SK-N-SH (cell line): Measurements from ENCODE around the gene CST3. TPM values are rescaled to one million over a fixed set of nuclear protein-coding genes. Genes with fewer than 3 reads are reported as not detected.

Source experiments
- CTCF ChIA-PET: fragments of 300-600, 350-600 bp; formaldehyde crosslinking; extraction: SDS; loops from one replicate; lab custom pipeline; 2021; lab: Yijun Ruan, JAX
- POLR2A ChIA-PET: fragments of 350-600 bp; sonication (Branson Sonifier 250); formaldehyde crosslinking; extraction: SDS; loops from one replicate; lab custom pipeline; 2020; ENCODE audit warnings: antibody characterized with exemption, inconsistent platforms; lab: Yijun Ruan, JAX
- DNase-seq: peaks from one replicate; pipeline ENCODE4 v3.0.0; 2012
- H2AFZ ChIP-seq: fragments of 200-600 bp; sonication (generic); 2 replicates; pipeline ENCODE4 v1.8.1; 2016; ENCODE audit warnings: antibody characterized with exemption, mild to moderate bottlenecking, low read depth
- H3F3A ChIP-seq: fragments of 200-600 bp; sonication (generic); replicated peaks from 2 replicates; pipeline ENCODE3; 2016; ENCODE audit warnings: antibody characterized with exemption, mild to moderate bottlenecking; ENCODE audit not compliant: insufficient read depth
- H3K27ac ChIP-seq, 2 experiments: fragments of 200-500 bp in 1 of 2; fragments of 200-600 bp in 1 of 2; sonication (Bioruptor generic) in 1 of 2; sonication (generic), shearing (Covaris generic) in 1 of 2; 2 replicates each; pipeline versions ENCODE4 v1.5.1 to v1.6.1; 2014 to 2016; ENCODE audit warnings: low read depth in 2 of 2, inconsistent platforms in 1 of 2, low read length in 1 of 2, mild to moderate bottlenecking in 1 of 2, mixed read lengths in 1 of 2
- H3K27me3 ChIP-seq: fragments of 200-600 bp; sonication (generic), shearing (Covaris generic); 2 replicates; pipeline ENCODE4 v1.6.1; 2016; ENCODE audit warnings: mixed run types; ENCODE audit not compliant: insufficient read depth
- H3K36me3 ChIP-seq, 2 experiments: fragments of 200-500 bp in 1 of 2; fragments of 200-600 bp in 1 of 2; sonication (Bioruptor generic) in 1 of 2; sonication (generic) in 1 of 2; replicated peaks in 1 of 2; 2 replicates each; pipeline versions ENCODE3 to v1.5.1; 2014 to 2016; ENCODE audit warnings: low read length in 1 of 2, mild to moderate bottlenecking in 1 of 2; ENCODE audit not compliant: insufficient read depth in 2 of 2, control insufficient read depth in 1 of 2
- H3K4me1 ChIP-seq, 2 experiments: fragments of 200-500 bp in 1 of 2; fragments of 200-600 bp in 1 of 2; sonication (Bioruptor generic) in 1 of 2; sonication (generic), shearing (Covaris generic) in 1 of 2; 2 replicates each; pipeline versions ENCODE4 v1.5.1 to v1.6.1; 2014 to 2016; ENCODE audit warnings: low read depth in 1 of 2, low read length in 1 of 2, mixed run types in 1 of 2; ENCODE audit not compliant: insufficient read depth in 2 of 2, control insufficient read depth in 1 of 2
- H3K4me2 ChIP-seq: fragments of 200-600 bp; sonication (generic), shearing (Covaris generic); 2 replicates; pipeline ENCODE4 v1.6.1; 2017; ENCODE audit warnings: mixed run types
- H3K4me3 ChIP-seq, 2 experiments: fragments of 200-500 bp in 1 of 2; fragments of 200-600 bp in 1 of 2; sonication (Bioruptor generic) in 1 of 2; sonication (generic), shearing (Covaris generic) in 1 of 2; 2 replicates each; pipeline versions ENCODE4 v1.5.1 to v1.8.1; 2014 to 2016; ENCODE audit warnings: low read depth in 2 of 2, inconsistent platforms in 1 of 2, low read length in 1 of 2, mild to moderate bottlenecking in 1 of 2, mixed read lengths in 1 of 2, moderate library complexity in 1 of 2
- H3K79me2 ChIP-seq: fragments of 200-600 bp; sonication (generic); 2 replicates; pipeline ENCODE4 v1.8.1; 2017; ENCODE audit warnings: mild to moderate bottlenecking; ENCODE audit not compliant: insufficient read depth
- H3K9ac ChIP-seq: fragments of 200-600 bp; sonication (generic); 2 replicates; pipeline ENCODE4 v1.6.1; 2017; ENCODE audit warnings: mixed run types
- H3K9me2 ChIP-seq: fragments of 200-600 bp; sonication (generic); 2 replicates; pipeline ENCODE4 v1.6.1; 2017; ENCODE audit warnings: mixed run types
- H3K9me3 ChIP-seq: fragments of 200-600 bp; sonication (generic); 2 replicates; pipeline ENCODE4 v1.6.1; 2017; ENCODE audit warnings: mixed run types, mild to moderate bottlenecking, moderate library complexity
- H4K20me1 ChIP-seq: fragments of 200-600 bp; sonication (generic); 2 replicates; pipeline ENCODE4 v1.6.1; 2017; ENCODE audit warnings: mild to moderate bottlenecking, mixed run types; ENCODE audit not compliant: insufficient read depth
- CHD2 ChIP-seq: fragments of 150-350 bp; IDR thresholded peaks from 2 replicates; pipeline ENCODE4 v1.6.1; 2018; ENCODE audit warnings: low read length; ENCODE audit not compliant: partially characterized antibody
- CTCF ChIP-seq: fragments of 200-600 bp; sonication (generic); IDR thresholded peaks from 2 replicates; pipeline ENCODE4 v1.6.1; 2017; ENCODE audit warnings: antibody characterized with exemption, mild to moderate bottlenecking, moderate library complexity
- ELF1 ChIP-seq: IDR thresholded peaks from 2 replicates; pipeline ENCODE4 v1.4.0; 2012
- EP300 ChIP-seq, 2 experiments: IDR thresholded peaks; 2 replicates each; pipeline versions ENCODE4 v1.4.0 to v1.6.1; 2012; ENCODE audit warnings: borderline replicate concordance in 1 of 2, low read depth in 1 of 2, low read length in 1 of 2
- FOXJ3 ChIP-seq: sonication (generic); formaldehyde crosslinking; IDR thresholded peaks from 2 replicates; pipeline ENCODE4 v1.5.1; 2020; ENCODE audit warnings: mild to moderate bottlenecking, missing genetic modification reagents
- GABPA ChIP-seq: IDR thresholded peaks from 2 replicates; pipeline ENCODE4 v1.4.0; 2012; ENCODE audit warnings: low read depth, mild to moderate bottlenecking
- GATA2 ChIP-seq: sonication (generic); formaldehyde crosslinking; IDR thresholded peaks from 2 replicates; pipeline ENCODE4 v1.5.0; 2020; ENCODE audit warnings: mild to moderate bottlenecking, missing genetic modification reagents
- IRF3 ChIP-seq: fragments of 150-350 bp; IDR thresholded peaks from 2 replicates; pipeline ENCODE4 v1.6.1; 2016; ENCODE audit warnings: mild to moderate bottlenecking, low read depth, low read length
- MXI1 ChIP-seq: IDR thresholded peaks from 2 replicates; pipeline ENCODE4 v1.6.1; 2012; ENCODE audit warnings: mild to moderate bottlenecking, low read depth, low read length, improper control_type of control experiment
- PBX3 ChIP-seq: IDR thresholded peaks from 2 replicates; pipeline ENCODE4; 2012
- POLR2AphosphoS5 ChIP-seq: IDR thresholded peaks from 2 replicates; pipeline ENCODE4 v1.6.1; 2012; ENCODE audit warnings: low read depth, low read length
- RAD21 ChIP-seq: IDR thresholded peaks from 2 replicates; pipeline ENCODE4 v1.6.1; 2012; ENCODE audit warnings: mild to moderate bottlenecking, low read length
- REST ChIP-seq: IDR thresholded peaks from 2 replicates; pipeline ENCODE4 v1.6.1; 2012; ENCODE audit warnings: mild to moderate bottlenecking, low read depth, low read length, moderate library complexity
- SMC3 ChIP-seq: IDR thresholded peaks from 2 replicates; pipeline ENCODE4 v1.6.1; 2012; ENCODE audit warnings: low read depth, low read length, improper control_type of control experiment
- TAF1 ChIP-seq: IDR thresholded peaks from 2 replicates; pipeline ENCODE4 v1.6.1; 2012; ENCODE audit warnings: low read depth, mild to moderate bottlenecking, low read length, moderate library complexity, borderline replicate concordance
- TEAD4 ChIP-seq: IDR thresholded peaks from 2 replicates; pipeline ENCODE4 v1.4.0; 2012; ENCODE audit warnings: mild to moderate bottlenecking, borderline replicate concordance; ENCODE audit not compliant: insufficient read depth
- USF1 ChIP-seq: IDR thresholded peaks from 2 replicates; pipeline ENCODE4 v1.4.0; 2012; ENCODE audit warnings: low read depth, borderline replicate concordance
- WGBS: methylation state at CpG from one replicate; pipeline ENCODE4 v1.1.6; 2017; ENCODE audit warnings: low lambda C conversion rate; 5-methylcytosine and 5-hydroxymethylcytosine counted together
- polyA plus RNA-seq, 3 experiments: library from polyadenylated mRNA; depleted of rRNA; stranded (reverse); fragments of >200 nt; gene quantifications; 2 replicates each; pipeline ENCODE4 v1.2.3, GENCODE V29; 2012

Gene CST3
- polyA plus RNA-seq, 1 of the 3 experiments (the other 2 are of a cell fraction) = 428 TPM

GRCh38 chr20:23605867-23606651 is 31.7 kb downstream of the CST3 start, which contains the start of gene CST9:
Gene CST9, minus strand, starts transcription at chr20:23605917. Its CDS starts 53 bp downstream, at chr20:23605864.
- CTCF ChIA-PET = interaction anchor here (1.0 to 9.5 kb wide), 9 partner anchors 23 to 915 kb away, joined by 3 to 92 read pairs (median 4); partner anchors contain the start of genes CSTL1 and NXT1
- no peak for TF ChIP-seq GABPA
- no peak for TF ChIP-seq TEAD4
- no peak for TF ChIP-seq IRF3
- TF ChIP-seq GATA2 = no peak
- no peak for TF ChIP-seq TAF1
- no peak for TF ChIP-seq REST
- TF ChIP-seq ELF1 = no peak
- TF ChIP-seq FOXJ3 (CRISPR knock-in tag) = no peak
- H4K20me1 ChIP-seq = no peaks in the 10 kb centered on the region
- no peaks in the 10 kb centered on the region for H3K79me2 ChIP-seq
- H3F3A ChIP-seq = no peaks in the 10 kb centered on the region
- no peaks in the 10 kb centered on the region for H3K36me3 ChIP-seq
- H3K4me1 ChIP-seq = no peaks in the 10 kb centered on the region
- no peak within 1 kb of the TSS; a peak in 1 of 4 replicates for H3K4me3 ChIP-seq
- H3K27me3 ChIP-seq = peaks cover 46% of the 10 kb centered on the region; the same call in 1 of the 2 replicates
- DNase-seq = no peak
- H3K9me3 ChIP-seq = no peaks in the 10 kb centered on the region
- H3K27ac ChIP-seq = no peak within 1 kb of the TSS
- WGBS = 34% methylated on average over 15 of the region's 16 CpGs
- peak within 1 kb of the TSS; percentile 27; the same call in 1 of the 2 replicates for H2AFZ ChIP-seq
- POLR2A ChIA-PET = no interaction called here
- no peak within 1 kb of the TSS for H3K4me2 ChIP-seq
- H3K9ac ChIP-seq = no peak within 1 kb of the TSS
- no peaks in the 10 kb centered on the region for H3K9me2 ChIP-seq

GRCh38 chr20:23604306-23604705 is 33.4 kb downstream of the CST3 start:
- Histone ChIP-seq H3K79me2 (no peaks in the 10 kb centered on the region), H3K4me1 (no peaks in the 10 kb centered on the region), H4K20me1 (no peaks in the 10 kb centered on the region), H3K9me2 (no peaks in the 10 kb centered on the region), H3F3A (no peaks in the 10 kb centered on the region), H3K27ac (no peak overlapping the region), H3K27me3 (peaks cover 39% of the 10 kb centered on the region; the same call in 1 of the 2 replicates), H3K9me3 (no peaks in the 10 kb centered on the region), H3K9ac (no peak overlapping the region), H2AFZ (no peak overlapping the region), H3K4me2 (no peak overlapping the region), H3K4me3 (no peak overlapping the region), H3K36me3 (no peaks in the 10 kb centered on the region)
- POLR2A ChIA-PET = no interaction called here
- 24% methylated on average over 1 of the region's 1 CpG for WGBS
- CTCF ChIA-PET = interaction anchor here (1.6 to 9.5 kb wide), 2 partner anchors 157 to 162 kb away, joined by 4 to 92 read pairs; no protein-coding TSS in a partner anchor
- no peak for DNase-seq
- no peak for TF ChIP-seq CHD2
- TF ChIP-seq PBX3 = no peak
- no peak for TF ChIP-seq MXI1
- TF ChIP-seq CTCF = no peak
- TF ChIP-seq EP300 (IDR thresholded peaks at IDR 0.05; ENCODE audit: borderline replicate concordance in 1 of 2, low read depth in 1 of 2, low read length in 1 of 2) = no peak
- TF ChIP-seq USF1 = no peak
- no peak for TF ChIP-seq FOXJ3 (CRISPR knock-in tag)
- no peak for TF ChIP-seq SMC3
- TF ChIP-seq RAD21 = no peak
- TF ChIP-seq POLR2AphosphoS5 = no peak
